Gastrocnemius medialis (tissue), 4 donors: ENCODE measurements around the gene SBNO1. TPM values are rescaled to one million over a fixed set of nuclear protein-coding genes. Genes with fewer than 3 reads are reported as not detected.
A peak's percentile ranks its signal among the peaks of the same experiment; 100 is the strongest.

Experiments
- ATAC-seq, 2 donors: fragments of 150-250 bp; one replicate each; pipeline ENCODE4 v1.9.1; 2016
- DNase-seq, 2 donors: peaks; one replicate each; pipeline ENCODE4 v3.0.0-alpha.2; 2019
- H3K27ac ChIP-seq, 4 donors: fragments of 200-600 bp; sonication (generic); 1 replicate in 1 of 4; 2 replicates in 3 of 4; pipeline ENCODE4 v1.5.1; 2016 to 2018; ENCODE audit warnings: mild to moderate bottlenecking in 2 of 4, moderate library complexity in 1 of 4
- H3K27me3 ChIP-seq, 3 donors: fragments of 200-600 bp; sonication (generic) in 2 of 3; 1 replicate in 1 of 3; 2 replicates in 2 of 3; pipeline versions ENCODE4 v1.5.1 to v1.6.0; 2016 to 2019; ENCODE audit warnings: mild to moderate bottlenecking in 1 of 3, moderate library complexity in 1 of 3
- H3K36me3 ChIP-seq, 2 donors: fragments of 200-600 bp; sonication (generic) in 1 of 2; one replicate each; pipeline ENCODE4 v1.5.1; 2017 to 2018
- H3K4me1 ChIP-seq, 2 donors: fragments of 200-600 bp; sonication (generic) in 1 of 2; one replicate each; pipeline ENCODE4 v1.5.1; 2016 to 2017; ENCODE audit warnings: mild to moderate bottlenecking in 2 of 2
- H3K4me3 ChIP-seq, 4 donors: fragments of 200-600 bp; sonication (generic) in 3 of 4; 1 replicate in 1 of 4; 2 replicates in 3 of 4; pipeline ENCODE4 v1.5.1; 2016 to 2019; ENCODE audit warnings: mild to moderate bottlenecking in 2 of 4
- H3K9me3 ChIP-seq, 3 donors: fragments of 200-600 bp; sonication (generic) in 2 of 3; 1 replicate in 1 of 3; 2 replicates in 2 of 3; pipeline ENCODE4 v1.5.1; 2016 to 2019
- CTCF ChIP-seq, 5 experiments: fragments of 450-650 bp in 3 of 5; fragments of 200-600 bp in 2 of 5; sonication (generic) in 2 of 5; IDR thresholded peaks in 4 of 5; conservative IDR thresholded peaks in 1 of 5; 1 replicate in 4 of 5; 2 replicates in 1 of 5; pipeline ENCODE4 v1.5.1; 2016 to 2019; ENCODE audit warnings: antibody characterized with exemption in 5 of 5, mild to moderate bottlenecking in 3 of 5, moderate library complexity in 3 of 5
- POLR2A ChIP-seq, 2 donors: fragments of 450-650 bp; IDR thresholded peaks; one replicate each; pipeline ENCODE4 v1.6.1; 2017; ENCODE audit warnings: antibody characterized with exemption in 2 of 2, mild to moderate bottlenecking in 2 of 2, moderate library complexity in 2 of 2
- in situ Hi-C, 4 donors: fragments of 200-750 bp; cut with MboI; loops; one replicate each; pipeline versions ENCODE4 v1.15.0 to v1.8.0; 2017; ENCODE audit warnings: low sequenced_read_pairs in 4 of 4
- intact Hi-C: fragments of 100-400 bp; cut with DNase I; formaldehyde crosslinking; loops from one replicate; pipeline ENCODE4 v1.15.1; 2023; ENCODE audit warnings: low total_unique reads
- total RNA-seq, 4 donors: library from RNA; depleted of rRNA; stranded (reverse); fragments of >200 nt; gene quantifications; one replicate each; pipeline versions ENCODE4 v1.1.0 to v1.2.3, GENCODE V29; 2016

The SBNO1 gene
- total RNA-seq, 4 donors from 2014 or later = 26.6 to 29.9 (median 28.8) TPM

DNA sequence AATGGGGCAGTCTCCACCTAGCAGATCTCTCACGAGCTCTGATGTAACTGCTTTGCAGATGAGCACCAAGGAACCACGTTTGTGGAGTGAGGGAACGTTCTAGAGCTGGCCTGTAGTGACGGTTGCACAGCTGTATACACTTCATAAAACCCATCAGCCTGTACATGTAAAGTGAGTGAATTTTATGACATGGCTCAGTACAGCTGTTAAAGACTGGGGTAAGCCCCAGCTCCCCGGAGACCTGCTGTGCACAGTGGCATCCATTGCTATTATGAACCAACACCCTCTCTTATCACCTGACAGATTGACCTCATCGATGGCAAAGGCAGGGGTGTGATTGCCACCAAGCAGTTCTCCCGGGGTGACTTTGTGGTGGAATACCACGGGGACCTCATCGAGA, 39.9 kb upstream of the SBNO1 start:
- intact Hi-C loops = no loop called here

DNA sequence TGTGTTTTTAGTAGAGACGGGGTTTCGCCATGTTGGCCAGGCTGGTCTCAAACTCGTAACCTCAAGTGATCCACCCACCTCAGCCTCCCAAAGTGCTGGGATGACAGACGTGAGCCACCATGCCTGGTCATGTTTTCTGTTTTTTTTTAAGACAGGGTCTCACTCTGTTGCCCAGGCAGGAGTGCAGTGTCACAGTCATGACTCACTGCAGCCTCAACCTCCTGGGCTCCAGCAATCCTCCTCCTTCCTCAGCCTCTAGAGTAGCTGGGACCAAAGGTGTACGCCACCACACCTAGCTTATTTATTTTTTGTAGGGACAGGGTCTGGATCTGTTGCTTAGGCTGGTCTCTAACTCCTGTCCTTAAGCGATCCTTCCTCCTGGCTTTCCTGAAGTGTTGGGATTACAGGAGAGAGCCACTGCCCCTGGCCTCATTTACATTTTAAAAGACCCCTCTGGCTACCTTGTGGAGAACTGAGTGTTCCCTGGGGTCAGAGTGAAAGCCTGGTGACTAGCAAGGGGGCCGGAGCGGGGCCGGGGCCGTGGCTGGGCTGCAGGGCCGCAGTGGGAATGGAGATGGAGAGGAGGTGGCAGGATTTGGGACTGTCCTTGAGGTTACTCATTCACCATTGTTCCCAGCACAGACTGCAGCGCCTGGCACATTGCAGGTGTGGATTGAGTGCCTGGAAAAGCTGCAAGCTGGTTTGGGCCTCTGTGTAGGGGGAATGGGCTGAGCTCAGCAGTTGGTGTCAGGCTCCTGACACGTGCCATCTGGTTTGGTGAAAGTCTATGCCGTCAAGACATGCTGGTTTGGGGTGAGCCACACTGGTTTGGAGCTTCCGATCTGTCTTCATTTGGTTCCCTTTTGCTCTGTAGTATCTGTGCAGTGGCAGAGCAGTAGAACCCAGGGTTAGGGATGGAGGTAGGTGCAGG, 37.4 kb upstream of the SBNO1 start:
- peak in 1 of 2 donors; percentile 13 for ATAC-seq
- H3K27ac ChIP-seq = peak overlapping the region in 2 of 4 donors; percentile 16 to 31
- H3K4me3 ChIP-seq = no peak overlapping the region
- no peaks in the 10 kb centered on the region for H3K27me3 ChIP-seq
- in situ Hi-C loops = no loop called here
- DNase-seq = no peak
- intact Hi-C loops = no loop called here
- no peak for TF ChIP-seq CTCF (IDR thresholded peaks at IDR 0.05 in 4 of 5, conservative IDR thresholded peaks at IDR 0.05 in 1 of 5)
- TF ChIP-seq POLR2A (IDR thresholded peaks at IDR 0.05) = no peak
- peaks cover 15% of the 10 kb centered on the region in 2 donors for H3K4me1 ChIP-seq
- peaks cover 0 to 54% of the 10 kb centered on the region in 2 donors for H3K36me3 ChIP-seq
- no peaks in the 10 kb centered on the region for H3K9me3 ChIP-seq

More for the DNA sequence above, 39.9 kb upstream of the SBNO1 start:
- H3K27me3 ChIP-seq = no peaks in the 10 kb centered on the region
- H3K36me3 ChIP-seq = peaks cover 0 to 57% of the 10 kb centered on the region in 2 donors
- no peaks in the 10 kb centered on the region for H3K9me3 ChIP-seq
- H3K4me3 ChIP-seq = no peak overlapping the region
- TF ChIP-seq CTCF (IDR thresholded peaks at IDR 0.05 in 4 of 5, conservative IDR thresholded peaks at IDR 0.05 in 1 of 5) (no peak), POLR2A (IDR thresholded peaks at IDR 0.05) (no peak)
- H3K27ac ChIP-seq = no peak overlapping the region
- H3K4me1 ChIP-seq = no peaks in the 10 kb centered on the region
- DNase-seq = no peak
- no peak for ATAC-seq
- in situ Hi-C loops = no loop called here

DNA sequence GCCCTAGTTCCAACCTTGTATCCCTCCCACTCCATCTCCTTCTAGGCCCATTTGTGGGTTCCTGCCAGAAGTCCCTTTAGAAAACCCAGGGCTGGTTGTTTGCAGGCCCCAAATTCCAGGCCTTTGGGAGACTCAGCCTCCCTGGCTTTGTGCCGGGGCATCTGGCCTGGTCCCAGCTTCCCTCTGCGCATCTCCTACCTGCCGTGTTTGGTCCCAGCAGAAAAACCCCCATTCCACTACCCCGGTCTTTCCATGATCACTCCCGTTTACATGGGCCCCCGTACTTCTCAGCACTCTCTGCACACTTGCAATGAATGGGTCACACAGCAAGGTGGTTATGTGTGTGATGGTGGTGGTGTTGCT, 34.6 kb upstream of the SBNO1 start:
- intact Hi-C loops (no loop called here), in situ Hi-C loops (no loop called here)
- DNase-seq (no peak), ATAC-seq (no peak)
- H3K9me3 ChIP-seq = no peaks in the 10 kb centered on the region
- no peaks in the 10 kb centered on the region for H3K27me3 ChIP-seq
- peaks cover 15% of the 10 kb centered on the region in 2 donors for H3K4me1 ChIP-seq
- TF ChIP-seq POLR2A (IDR thresholded peaks at IDR 0.05) (no peak), CTCF (IDR thresholded peaks at IDR 0.05 in 4 of 5, conservative IDR thresholded peaks at IDR 0.05 in 1 of 5) (no peak)
- peaks cover 0 to 54% of the 10 kb centered on the region in 2 donors for H3K36me3 ChIP-seq
- peak overlapping the region in 2 of 4 donors; percentile 33 to 61 for H3K27ac ChIP-seq
- no peak overlapping the region for H3K4me3 ChIP-seq

GRCh38 chr12:123398550-123399254, 34.1 kb upstream of the SBNO1 start:
- H3K4me1 ChIP-seq = peaks cover 15% of the 10 kb centered on the region in 2 donors
- ATAC-seq = peak in 1 of 2 donors; percentile 22

More at GRCh38 chr12:123398550-123399254, 34.1 kb upstream of the SBNO1 start:
- in situ Hi-C loops = no loop called here
- Histone ChIP-seq H3K4me3 (no peak overlapping the region), H3K27me3 (no peaks in the 10 kb centered on the region), H3K36me3 (peaks cover 0 to 52% of the 10 kb centered on the region in 2 donors), H3K9me3 (no peaks in the 10 kb centered on the region), H3K27ac (peak overlapping the region in 2 of 4 donors; percentile 33 to 61)
- intact Hi-C loops = no loop called here
- DNase-seq = no peak
- TF ChIP-seq POLR2A (IDR thresholded peaks at IDR 0.05) (no peak), CTCF (IDR thresholded peaks at IDR 0.05 in 4 of 5, conservative IDR thresholded peaks at IDR 0.05 in 1 of 5) (no peak)
